LNCAP (cell line): Measurements from ENCODE around the gene CACNB1.

Source experiments
- TF ChIP-seq, protein P1 (sequence below): fragments of 450-650 bp; IDR thresholded peaks from 2 replicates; pipeline ENCODE4 v1.5.1; 2017; ENCODE audit warnings: mild to moderate bottlenecking

CACNB1 gene

DNA sequence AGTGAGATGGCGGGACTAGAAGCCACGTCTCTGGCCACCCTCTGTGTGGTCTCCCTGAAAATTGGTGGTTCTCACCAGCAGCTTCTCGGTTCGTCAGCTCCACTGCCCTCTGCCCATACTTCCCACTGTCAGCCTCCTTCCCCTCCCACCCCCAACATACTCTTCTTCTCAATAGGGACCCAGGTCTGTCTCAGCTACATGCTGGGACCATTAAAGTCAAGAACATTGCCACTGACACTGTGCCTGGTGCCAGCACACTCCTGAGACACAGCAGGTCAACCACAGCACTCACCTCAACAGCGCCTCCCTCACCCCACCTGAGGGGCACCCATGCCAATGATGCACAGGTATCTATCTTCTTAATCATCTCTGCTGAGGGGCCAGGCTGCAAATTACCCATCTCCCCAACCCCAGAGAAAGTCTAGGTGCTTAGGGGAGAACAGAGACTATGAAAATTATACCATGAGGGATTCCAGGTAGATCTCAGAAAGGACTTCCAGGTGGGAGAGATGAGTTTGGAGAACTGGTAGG is 47.3 kb downstream of the CACNB1 start:
- TF ChIP-seq, protein P1, sequence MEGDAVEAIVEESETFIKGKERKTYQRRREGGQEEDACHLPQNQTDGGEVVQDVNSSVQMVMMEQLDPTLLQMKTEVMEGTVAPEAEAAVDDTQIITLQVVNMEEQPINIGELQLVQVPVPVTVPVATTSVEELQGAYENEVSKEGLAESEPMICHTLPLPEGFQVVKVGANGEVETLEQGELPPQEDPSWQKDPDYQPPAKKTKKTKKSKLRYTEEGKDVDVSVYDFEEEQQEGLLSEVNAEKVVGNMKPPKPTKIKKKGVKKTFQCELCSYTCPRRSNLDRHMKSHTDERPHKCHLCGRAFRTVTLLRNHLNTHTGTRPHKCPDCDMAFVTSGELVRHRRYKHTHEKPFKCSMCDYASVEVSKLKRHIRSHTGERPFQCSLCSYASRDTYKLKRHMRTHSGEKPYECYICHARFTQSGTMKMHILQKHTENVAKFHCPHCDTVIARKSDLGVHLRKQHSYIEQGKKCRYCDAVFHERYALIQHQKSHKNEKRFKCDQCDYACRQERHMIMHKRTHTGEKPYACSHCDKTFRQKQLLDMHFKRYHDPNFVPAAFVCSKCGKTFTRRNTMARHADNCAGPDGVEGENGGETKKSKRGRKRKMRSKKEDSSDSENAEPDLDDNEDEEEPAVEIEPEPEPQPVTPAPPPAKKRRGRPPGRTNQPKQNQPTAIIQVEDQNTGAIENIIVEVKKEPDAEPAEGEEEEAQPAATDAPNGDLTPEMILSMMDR, result no peak

DNA sequence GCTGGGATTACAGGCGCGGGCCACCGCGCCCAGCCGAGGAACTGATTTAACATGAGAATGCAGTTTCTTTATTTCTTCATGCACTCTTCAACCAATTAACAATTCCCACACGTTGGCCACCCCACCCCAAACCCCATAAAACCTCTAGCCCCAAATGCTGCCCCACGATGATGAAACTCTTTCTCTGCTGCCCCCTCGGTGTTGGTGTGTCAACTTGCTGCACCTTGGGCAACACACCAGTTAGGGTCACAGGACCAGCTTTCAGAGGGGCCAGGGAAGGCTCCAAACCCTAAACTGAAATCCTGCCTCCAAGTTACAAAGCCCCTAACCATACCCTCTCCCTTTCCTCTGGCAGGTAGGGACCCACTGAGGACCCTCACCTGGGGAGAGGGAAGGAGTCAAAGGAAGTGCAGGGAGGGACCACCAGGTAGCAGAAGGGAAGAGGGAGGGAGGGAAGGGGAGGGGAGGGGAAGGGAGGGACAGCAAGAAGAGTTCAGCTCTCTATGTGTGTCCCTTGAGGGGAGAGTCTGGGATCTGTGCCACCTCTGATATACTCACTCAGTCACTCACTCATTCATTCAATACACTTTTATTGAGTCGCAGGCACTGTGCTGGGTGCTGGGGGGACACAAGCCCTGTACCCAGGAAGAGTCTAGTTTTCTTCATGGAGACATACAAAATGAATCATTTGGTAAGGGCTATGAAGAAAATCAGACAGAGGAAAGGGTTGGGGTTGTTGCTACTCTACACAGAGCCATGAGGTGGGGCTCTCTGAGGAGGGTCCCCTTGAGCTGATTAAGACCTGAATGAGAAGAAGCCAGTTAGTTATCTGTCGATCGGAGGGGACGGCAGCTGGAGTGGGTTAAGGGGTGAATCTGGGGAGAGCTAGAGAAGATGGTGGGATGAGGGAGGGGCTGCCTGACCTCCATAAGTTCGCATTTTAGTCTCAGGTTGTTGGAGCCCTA is 50.0 kb downstream of the CACNB1 start:
- TF ChIP-seq, protein P1, result no peak

DNA sequence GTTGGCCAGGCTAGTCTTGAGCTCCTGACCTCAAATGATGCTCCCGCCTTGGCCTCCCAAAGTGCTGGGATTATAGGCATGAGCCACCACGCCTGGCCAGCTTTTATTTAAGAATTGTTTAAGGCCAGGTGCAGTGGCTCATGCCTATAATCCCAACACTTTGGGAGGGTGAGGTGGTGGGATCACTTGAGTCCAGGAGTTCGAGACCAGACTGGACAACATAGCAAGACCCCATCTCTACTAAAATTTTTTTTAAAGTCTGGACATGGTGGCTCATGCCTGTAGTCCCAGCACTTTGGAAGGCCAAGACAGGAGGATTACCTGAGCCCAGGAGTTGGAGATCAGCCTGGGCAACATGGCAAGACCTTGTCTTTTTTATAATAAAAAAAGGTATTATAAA is 51.2 kb downstream of the CACNB1 start:
- TF ChIP-seq, protein P1, result no peak

DNA sequence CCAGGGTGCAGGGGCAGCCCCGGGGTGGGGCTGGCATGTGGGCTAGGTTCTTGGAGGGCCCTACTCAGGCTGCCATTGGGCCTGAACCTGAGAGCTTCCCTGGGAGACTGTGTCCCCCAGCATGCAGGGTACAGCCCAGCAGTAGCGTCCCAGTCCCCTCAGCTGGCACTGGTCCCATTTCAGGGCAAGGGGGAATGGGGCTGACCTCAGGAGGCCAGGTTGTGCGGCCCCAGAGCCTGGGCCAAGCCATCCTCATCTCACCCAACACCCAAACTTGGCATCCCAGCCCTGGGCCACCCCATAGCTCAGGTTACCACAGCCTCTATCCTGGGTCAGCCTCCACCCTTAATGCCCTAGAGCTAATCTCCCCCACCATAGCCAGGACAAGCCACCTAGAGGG is 52.3 kb downstream of the CACNB1 start:
- TF ChIP-seq, protein P1, result no peak

DNA sequence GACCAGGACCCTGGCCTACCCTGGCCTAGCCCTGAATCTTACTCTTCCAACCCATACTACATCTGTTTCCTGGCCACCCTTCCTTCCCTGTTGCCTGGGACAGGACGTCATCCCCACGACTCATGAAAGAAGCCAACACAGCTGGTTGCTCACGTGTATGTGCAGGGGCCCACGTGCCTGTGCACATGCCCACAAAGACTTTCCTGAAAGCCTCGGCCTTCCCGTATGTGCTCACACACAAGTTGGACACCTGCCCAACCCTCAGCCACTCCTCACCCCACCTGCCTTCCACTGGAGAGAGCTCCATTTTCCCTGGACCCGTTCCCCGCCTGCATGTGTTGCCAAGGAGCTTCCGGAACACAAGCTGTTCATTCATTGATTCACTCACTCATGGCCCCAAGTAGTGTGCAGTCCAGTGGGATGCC is 53.0 kb downstream of the CACNB1 start:
- TF ChIP-seq, protein P1, result no peak

DNA sequence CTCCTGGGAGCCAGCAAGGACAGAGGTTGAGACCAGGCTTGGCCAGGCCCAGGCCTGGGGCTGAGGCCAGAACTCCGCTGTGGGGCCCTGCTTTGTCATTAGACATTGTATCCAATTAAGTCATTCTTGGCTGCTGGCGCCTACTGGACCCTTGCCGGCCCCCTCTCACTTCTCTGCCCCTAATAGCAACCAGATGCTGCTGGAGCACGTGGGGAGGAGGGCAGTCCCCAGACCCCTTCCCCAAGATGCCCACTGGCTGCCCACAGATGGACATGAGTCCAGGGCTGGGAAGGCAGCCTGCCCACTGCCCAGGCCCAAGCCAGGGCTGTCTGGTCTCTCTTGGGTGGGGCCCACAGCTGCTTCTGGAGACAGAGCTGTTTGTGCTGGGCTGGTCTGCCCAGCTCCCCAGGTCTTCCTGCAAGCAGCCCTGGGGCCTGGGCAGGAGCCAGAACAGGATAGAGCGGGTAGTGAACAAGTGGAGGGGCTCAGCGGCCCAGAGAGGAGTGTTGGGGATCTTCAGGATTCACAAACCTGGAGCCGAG is 53.8 kb downstream of the CACNB1 start:
- TF ChIP-seq, protein P1, result no peak

DNA sequence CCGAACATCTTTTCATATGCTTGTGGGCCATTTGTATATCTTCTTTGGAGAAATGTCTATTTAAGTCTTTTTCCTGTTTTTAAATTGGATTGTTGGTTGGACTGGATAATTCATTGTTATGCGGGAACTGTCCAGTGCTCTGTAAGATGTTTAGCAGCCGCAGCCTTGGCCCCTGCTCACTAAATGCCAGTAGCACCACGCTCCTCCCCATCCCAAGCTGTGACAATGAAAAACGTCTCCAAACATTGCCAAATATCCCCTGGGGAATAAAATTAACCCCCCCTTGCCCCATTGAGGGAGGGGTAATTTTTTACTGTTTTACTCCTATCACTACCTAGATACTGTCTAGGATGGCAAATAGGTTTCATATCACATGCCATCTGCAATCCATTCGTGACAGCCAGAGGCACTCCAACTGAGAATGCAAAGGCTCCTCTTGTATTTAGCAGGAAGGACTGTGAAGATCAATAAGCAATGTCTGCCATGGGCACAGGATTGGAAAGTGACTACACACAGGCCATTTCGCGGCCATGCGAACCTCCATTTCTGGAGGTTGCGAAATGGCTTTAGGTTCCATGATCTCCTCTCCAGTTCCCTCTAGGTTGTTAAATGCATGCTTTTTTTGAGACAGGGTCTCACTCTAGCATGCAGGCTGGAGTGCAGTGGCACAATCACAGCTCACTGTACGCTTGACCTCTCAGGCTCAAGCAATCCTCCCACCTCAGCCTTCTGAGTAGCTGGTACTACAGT is 55.4 kb downstream of the CACNB1 start:
- TF ChIP-seq, protein P1, result no peak
